Endothelial cell (in vitro differentiated cells): Measurements from ENCODE around the gene KANSL1L. TPM values are rescaled to one million over a fixed set of nuclear protein-coding genes. Genes with fewer than 3 reads are reported as not detected.

Experiments
- DNase-seq: peaks from one replicate; pipeline ENCODE4 v3.0.0; 2021; ENCODE audit warnings: low spot score
- H3K27ac Mint-ChIP-seq: one replicate; pipeline ENCODE4 v1.8.0; 2021; ENCODE audit warnings: mixed read lengths, inconsistent platforms; ENCODE audit not compliant: unreplicated experiment
- H3K27me3 Mint-ChIP-seq: one replicate; pipeline ENCODE4 v1.8.0; 2021; ENCODE audit warnings: mild to moderate bottlenecking, moderate library complexity, mixed read lengths, inconsistent platforms; ENCODE audit not compliant: unreplicated experiment
- H3K36me3 Mint-ChIP-seq: one replicate; pipeline ENCODE4 v1.8.0; 2021; ENCODE audit warnings: mild to moderate bottlenecking, low read depth, mixed read lengths, inconsistent platforms; ENCODE audit not compliant: unreplicated experiment
- H3K4me1 Mint-ChIP-seq: one replicate; pipeline ENCODE4 v1.8.0; 2021; ENCODE audit warnings: mild to moderate bottlenecking, mixed read lengths, inconsistent platforms; ENCODE audit not compliant: unreplicated experiment
- H3K4me3 Mint-ChIP-seq: one replicate; pipeline ENCODE4 v1.8.0; 2021; ENCODE audit warnings: mild to moderate bottlenecking, mixed read lengths, inconsistent platforms; ENCODE audit not compliant: unreplicated experiment
- H3K9me3 Mint-ChIP-seq: one replicate; pipeline ENCODE4 v1.8.0; 2021; ENCODE audit warnings: mixed read lengths, inconsistent platforms; ENCODE audit not compliant: unreplicated experiment
- CTCF ChIP-seq: fragments of 200-600 bp; sonication (generic); IDR thresholded peaks from one replicate; pipeline ENCODE4 v1.5.0; 2021; ENCODE audit warnings: antibody characterized with exemption; ENCODE audit not compliant: unreplicated experiment
- total RNA-seq: library from RNA; stranded (reverse); fragmentation: NEBNext Ultra II Directional; extraction: Animal tissue kit (Norgen Biotek cat#: 25700); gene quantifications from one replicate; pipeline ENCODE4 v1.2.1, GENCODE V29; 2021; ENCODE audit not compliant: unreplicated experiment

The KANSL1L gene
- total RNA-seq, 1 donor from 2014 or later: 13.0 TPM

GRCh38 chr2:210198326-210198725 is 27.1 kb upstream of the KANSL1L start:
- no peak for DNase-seq

GRCh38 chr2:210197720-210198119 is 26.5 kb upstream of the KANSL1L start:
- H3K27me3 Mint-ChIP-seq: no peaks in the 10 kb centered on the region
- no peaks in the 10 kb centered on the region for H3K36me3 Mint-ChIP-seq
- no peak overlapping the region for H3K27ac Mint-ChIP-seq
- no peaks in the 10 kb centered on the region for H3K9me3 Mint-ChIP-seq
- no peak for DNase-seq
- no peaks in the 10 kb centered on the region for H3K4me1 Mint-ChIP-seq
- H3K4me3 Mint-ChIP-seq: no peak overlapping the region
- TF ChIP-seq CTCF: no peak

More at GRCh38 chr2:210198326-210198725, 27.1 kb upstream of the KANSL1L start:
- TF ChIP-seq CTCF: no peak
- no peaks in the 10 kb centered on the region for H3K4me1 Mint-ChIP-seq
- H3K9me3 Mint-ChIP-seq: no peaks in the 10 kb centered on the region
- H3K4me3 Mint-ChIP-seq: no peak overlapping the region
- no peak overlapping the region for H3K27ac Mint-ChIP-seq
- H3K27me3 Mint-ChIP-seq: no peaks in the 10 kb centered on the region
- H3K36me3 Mint-ChIP-seq: no peaks in the 10 kb centered on the region

GRCh38 chr2:210195101-210195852 is 24.1 kb upstream of the KANSL1L start:
- peak; percentile 66 for TF ChIP-seq CTCF
- no peak for DNase-seq
- no peak overlapping the region for H3K27ac Mint-ChIP-seq
- no peaks in the 10 kb centered on the region for H3K4me1 Mint-ChIP-seq
- no peaks in the 10 kb centered on the region for H3K27me3 Mint-ChIP-seq
- H3K4me3 Mint-ChIP-seq: no peak overlapping the region
- H3K36me3 Mint-ChIP-seq: no peaks in the 10 kb centered on the region
- no peaks in the 10 kb centered on the region for H3K9me3 Mint-ChIP-seq

GRCh38 chr2:210190345-210190744 is 19.1 kb upstream of the KANSL1L start:
- Mint-ChIP-seq H3K27me3 (no peaks in the 10 kb centered on the region), H3K27ac (no peak overlapping the region), H3K4me1 (no peaks in the 10 kb centered on the region), H3K9me3 (no peaks in the 10 kb centered on the region), H3K4me3 (no peak overlapping the region), H3K36me3 (no peaks in the 10 kb centered on the region)
- DNase-seq: no peak
- TF ChIP-seq CTCF: no peak

- no peaks in the 10 kb centered on the region for H3K4me1 Mint-ChIP-seq
- no peak overlapping the region for H3K4me3 Mint-ChIP-seq
- H3K27me3 Mint-ChIP-seq: peaks cover 1% of the 10 kb centered on the region
- peaks cover 3% of the 10 kb centered on the region for H3K36me3 Mint-ChIP-seq
- H3K9me3 Mint-ChIP-seq: no peaks in the 10 kb centered on the region
- no peak for DNase-seq
- TF ChIP-seq CTCF: no peak
- H3K27ac Mint-ChIP-seq: no peak overlapping the region
These were observed 18.4 kb upstream of the KANSL1L start for GRCh38 chr2:210189452-210190138.
